HG03196 (cell line): ENCODE results near the gene PVALEF.

Experiments
- ATAC-seq: cut with Tn5 transposase; IDR thresholded peaks from one replicate; pipeline ENCODE4 v1.9.1; 2021; ENCODE audit not compliant: unreplicated experiment

The PVALEF gene

DNA sequence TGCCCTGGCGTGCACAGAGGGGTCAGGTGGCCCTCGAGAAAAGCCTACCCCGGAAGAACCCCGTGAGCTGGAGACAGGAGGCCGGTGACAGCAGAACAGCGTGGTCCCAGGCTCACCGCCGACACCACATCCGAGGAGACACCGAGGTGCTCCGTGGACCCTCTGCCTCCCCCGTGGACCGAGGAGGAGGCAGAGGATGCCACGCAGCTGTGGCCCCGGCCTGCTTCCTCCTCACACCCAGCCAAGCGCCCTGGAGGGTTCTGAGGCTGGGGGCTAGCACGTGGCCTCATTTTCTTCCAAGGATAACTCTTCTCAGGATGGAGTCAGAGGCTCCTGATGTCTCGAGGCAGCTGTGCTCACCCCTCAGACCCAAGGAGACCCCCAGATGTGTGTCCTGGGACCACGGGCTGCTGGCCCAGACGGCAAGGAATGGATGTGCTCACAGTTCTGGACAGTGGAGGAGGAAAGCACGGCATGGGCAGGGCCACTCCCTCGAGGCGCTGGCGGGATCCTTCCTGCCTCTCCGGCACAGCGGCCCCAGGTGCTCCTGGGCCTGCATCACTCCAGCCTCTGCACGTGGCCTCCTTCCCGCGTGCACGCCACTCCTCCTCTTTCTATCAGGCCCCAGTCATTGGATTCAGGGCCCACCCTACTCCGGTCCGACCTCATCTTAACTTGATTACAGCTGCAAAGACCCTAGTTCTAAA lies 4.4 kb upstream of the PVALEF start:
- no peak for ATAC-seq

DNA sequence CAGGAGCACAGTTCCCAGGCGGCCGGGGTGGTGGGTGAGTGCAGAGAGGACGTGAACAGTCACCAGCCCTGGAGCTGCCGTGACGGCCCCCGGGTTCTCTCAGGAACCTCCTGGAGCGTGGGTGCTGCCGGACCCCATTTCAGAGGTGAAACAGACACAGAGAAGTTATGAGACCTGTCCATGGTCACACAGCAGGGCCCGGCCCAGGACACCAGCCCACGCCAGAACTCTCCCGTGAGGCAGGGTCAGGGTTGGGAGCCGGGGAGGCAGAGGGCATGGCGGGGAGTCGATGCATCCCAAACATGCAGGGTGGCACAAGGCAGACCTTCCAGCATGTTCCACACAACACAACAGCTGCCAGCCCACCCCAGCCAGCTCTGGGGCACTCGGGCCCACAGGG lies 3.8 kb upstream of the PVALEF start:
- no peak for ATAC-seq

DNA sequence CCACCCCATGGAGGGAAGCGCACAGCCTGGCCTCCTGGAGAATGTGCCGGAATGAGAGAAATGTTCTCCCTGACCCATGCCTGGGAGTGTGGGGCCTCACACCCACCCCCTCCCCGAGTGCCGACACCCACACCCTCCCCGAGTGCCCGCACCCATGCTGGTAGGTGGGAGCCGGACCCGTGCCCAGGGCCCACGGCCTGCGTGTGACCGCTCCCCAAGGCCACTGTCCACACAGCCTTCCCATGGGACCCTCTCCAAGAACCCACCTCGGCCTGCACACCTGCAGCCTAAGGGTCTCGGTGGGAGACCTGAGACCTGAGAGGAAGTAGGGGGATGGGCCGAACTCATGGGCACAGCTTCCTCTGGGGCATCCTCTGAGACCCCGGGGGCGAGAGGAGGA lies 3.3 kb upstream of the PVALEF start:
- ATAC-seq = no peak

DNA sequence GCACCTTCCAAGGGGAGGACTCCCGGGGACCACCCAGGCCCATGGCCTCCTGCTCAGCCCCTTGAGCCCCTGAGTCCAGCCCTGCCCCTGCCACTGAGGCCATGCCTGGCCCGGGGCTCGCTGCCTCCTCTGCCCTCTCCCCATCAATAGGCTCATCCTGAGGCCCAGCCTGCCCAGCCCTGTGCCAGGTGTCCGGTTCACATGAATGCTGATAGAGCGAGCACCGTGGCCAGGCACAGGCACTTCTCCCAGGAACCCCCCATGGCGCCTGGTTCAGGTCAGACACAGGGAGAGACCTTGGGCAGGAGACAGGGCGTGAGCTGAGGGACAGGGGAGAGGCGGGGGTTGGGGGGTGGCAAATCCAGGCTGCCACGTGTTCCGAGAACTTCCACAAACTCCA lies 2.8 kb upstream of the PVALEF start:
- ATAC-seq = no peak

DNA sequence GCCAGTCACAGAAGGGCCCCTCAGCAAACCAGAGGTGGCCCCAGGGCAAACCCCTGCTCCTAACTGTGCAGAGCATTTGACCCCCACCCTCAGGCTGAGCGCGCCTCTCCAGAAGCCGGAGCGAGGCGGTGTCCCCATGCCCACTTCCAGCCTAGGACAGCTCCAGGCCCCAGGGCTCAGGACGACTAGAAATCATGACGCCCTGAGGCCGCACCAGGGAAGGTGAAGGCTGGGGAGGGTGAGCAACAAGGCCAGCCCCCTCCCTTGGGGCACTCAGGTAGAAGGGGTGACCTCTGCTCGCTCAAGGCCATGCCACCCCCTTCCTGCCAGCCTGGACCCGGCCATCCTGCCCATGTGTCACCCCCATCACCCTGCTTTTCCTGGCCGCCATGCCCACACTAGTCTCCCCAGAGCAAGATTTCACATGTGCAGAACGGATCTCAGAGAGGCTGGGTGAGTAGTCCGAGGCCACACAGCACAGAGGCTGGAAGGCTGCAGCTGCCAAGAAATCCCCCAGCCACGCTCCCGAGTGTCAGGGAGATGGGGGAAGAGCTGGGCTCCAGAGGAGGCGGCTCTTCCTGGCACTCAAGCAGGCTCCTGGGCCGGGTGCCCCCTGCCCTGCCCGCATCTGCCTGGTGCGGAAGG lies 2.1 kb upstream of the PVALEF start:
- ATAC-seq = no peak

DNA sequence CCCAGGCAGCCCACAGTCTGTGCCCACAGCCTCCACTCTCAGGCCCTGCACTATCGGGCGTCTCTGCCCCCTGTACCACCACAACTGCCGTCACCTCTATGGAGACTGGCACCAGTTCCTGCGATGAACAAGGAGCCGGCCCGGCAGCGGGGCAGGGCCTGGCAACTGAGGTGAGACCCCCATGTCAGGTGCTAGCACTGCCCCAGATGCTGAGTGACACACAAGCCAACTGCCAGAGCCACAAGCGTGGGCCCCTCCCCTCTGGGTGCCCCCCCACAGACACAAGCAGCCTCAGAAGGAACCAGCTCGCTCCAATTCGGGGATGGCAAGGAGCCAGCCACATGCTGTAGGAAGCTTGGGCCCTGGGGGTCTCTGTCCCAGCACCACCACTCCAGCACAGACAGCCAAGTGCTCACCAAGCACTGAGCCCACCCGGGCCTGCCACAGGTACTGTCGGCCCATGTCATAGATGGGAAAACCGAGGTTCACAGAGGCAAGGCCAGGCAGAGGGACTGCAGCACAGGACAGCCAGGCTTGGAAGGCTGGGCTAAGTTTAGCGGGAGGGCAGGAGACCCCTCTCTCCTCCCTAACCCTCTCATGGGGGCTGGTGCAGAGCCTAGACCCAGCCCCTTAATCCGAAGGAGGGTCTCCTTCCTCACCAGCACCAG lies 1.5 kb upstream of the PVALEF start:
- no peak for ATAC-seq

DNA sequence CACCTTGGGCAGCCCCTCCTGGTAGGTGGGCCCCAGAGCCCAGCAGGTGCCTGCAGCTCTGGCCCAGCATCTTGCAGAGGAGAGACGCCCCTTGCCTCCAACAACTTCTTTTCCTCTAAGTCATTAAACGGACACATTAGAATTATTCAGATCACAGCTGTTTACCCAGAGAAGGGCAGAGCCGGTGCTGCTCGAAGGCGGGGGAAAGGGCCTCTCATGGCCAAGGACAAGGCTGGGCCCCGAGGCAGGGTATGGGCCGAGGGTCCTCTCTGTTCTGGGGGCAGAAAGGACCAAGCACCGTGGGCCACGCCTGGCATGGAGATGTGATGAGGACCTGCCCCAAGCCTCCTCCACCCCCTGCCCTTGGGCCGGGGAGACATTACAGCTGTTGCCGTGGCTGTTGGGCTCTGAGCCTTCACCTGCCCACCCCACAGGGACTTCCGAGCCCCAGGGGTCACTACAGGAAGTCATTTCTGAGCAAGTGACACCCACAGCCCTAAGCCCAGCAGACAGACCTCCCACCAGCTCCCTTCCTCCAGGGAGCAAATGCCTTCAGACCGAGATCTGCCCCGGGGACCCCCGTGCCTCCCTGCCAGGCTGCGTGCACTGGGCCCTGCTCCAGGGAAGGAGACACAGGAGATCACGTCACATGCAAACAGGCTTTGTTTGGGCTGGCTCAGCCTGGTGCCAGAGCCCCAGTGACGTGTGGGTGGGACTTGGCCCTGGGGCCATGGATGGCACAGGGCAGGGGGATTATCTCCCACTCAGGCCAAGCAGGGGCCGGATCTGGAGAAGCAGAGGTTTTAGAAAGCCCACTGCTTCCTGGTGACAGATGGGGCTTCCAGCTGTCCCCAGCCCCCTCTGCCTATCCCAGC lies 699 bp upstream of the PVALEF start:
- ATAC-seq = no peak

DNA sequence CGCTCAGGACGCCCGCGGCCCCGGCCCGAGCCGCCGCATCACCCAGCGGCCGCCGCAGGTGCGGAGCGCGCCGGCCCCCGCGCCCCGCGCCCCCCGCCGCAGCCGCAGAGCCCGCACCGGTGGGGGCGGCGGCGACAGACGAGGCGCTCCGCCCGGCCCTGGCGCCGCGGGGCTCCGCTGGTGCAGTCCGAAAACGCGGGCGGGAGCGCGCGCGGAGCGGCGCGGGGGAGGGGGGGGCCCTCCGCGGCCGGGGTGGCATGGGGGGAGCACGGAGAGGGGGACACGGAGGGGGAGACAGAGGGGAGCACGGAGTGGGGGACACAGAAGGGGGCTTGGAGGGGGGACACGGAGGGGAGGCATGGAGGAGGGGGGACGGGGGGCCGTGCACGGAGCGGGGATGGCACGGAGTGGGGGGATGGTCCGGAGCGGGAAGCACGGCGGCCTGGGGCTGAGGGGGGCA lies 756 bp downstream of the PVALEF start, which contains the start of gene AATK:
TSS of gene AATK (minus strand) at position 189 of the 460 bp plus-strand sequence. CDS start 229 bp downstream, outside the sequence.
- ATAC-seq = no peak

DNA sequence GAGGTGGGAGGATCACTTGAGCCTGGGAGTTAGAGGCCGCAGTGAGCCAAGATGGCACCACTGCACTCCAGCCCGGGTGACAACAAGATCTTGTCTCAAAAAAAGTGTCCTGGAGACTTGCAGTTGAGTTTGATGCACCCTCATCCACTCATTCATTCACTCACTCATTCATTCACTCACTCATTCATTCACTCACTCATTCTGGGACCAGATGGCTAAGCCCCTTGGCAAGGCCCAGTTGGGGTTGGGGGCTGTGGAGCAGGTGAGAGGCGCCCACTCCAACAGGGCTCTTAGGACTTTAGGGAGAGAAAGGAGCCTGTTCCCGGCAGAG lies 1.9 kb downstream of the PVALEF start:
- ATAC-seq = no peak

DNA sequence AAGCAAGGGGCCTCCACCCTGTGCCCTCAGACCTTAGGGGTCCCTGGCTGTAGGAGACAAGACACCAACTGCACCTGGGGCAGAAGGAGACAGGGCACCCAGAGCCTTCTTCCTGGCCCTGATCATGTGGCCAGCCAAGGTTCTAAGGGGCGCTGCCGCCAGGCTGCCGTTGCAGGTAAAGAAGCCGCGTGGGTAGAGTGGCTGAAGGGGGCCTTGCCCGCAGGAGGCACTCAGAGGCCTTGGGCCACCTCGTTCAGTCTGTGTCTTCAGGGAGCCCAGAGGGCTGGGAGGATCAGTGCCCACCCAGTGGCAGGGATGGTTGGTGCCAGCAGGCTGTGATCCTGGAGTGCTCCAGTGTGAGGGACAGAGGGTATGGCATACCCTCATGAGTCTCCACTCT lies 2.3 kb downstream of the PVALEF start:
- ATAC-seq = no peak

DNA sequence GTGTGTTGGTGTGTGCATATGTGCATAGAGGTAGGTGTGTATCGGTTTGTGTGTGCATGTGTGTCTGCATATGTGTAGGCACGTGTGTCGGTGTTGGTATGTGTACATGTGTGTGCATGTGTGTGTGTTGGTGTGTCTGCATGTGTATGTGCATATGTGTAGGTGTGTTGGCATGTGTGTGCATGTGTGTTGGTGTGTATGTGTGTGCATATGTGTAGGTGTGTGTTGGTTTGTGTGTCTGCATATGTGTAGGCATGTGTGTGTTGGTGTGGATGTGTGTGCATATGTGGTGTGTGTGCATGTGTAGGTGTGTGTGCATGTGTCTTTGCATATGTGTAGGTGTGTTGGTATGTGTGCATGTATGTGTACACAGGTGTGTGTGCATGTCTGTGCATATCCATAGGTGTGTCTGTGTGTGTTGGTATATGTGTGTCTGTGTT lies 4.6 kb downstream of the PVALEF start:
- ATAC-seq = no peak

DNA sequence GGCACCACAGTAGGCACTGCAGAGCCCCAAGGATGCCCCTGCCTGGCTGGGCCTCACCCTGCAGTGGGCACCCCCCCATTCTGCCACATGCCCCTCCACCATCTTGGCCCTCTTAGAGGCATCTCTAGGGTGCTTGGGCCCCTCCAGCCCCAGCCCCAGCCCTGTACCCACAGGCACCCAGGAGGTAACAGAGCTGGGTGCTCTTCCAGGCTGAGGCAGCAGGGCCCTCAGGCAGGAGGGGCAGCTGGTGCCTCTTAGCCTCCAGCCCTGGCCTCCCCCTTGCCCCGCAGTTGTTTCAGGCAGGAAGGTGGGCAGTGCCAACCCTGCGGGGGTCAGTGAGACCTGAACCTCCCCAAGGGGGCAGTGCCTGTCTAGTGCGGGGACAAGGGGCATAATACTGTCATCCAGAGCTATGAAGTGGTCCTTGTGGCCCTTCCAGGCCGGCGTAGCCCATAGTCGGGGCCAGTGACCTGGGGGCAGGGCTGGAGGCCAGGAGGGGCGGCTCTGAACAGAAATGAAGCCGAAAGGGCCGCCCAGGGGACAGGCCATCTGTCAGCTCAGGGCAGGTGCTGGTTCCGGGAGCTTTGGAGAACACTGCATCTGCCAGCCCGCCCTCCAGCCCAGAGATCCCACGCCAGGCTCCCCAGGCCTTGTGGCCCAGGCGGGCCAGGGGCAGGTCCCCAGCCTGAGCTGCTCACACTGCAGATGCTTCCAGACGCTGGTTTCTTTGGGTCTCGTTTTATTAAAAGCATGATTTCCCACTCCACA lies 5.6 kb downstream of the PVALEF start:
- ATAC-seq = no peak

DNA sequence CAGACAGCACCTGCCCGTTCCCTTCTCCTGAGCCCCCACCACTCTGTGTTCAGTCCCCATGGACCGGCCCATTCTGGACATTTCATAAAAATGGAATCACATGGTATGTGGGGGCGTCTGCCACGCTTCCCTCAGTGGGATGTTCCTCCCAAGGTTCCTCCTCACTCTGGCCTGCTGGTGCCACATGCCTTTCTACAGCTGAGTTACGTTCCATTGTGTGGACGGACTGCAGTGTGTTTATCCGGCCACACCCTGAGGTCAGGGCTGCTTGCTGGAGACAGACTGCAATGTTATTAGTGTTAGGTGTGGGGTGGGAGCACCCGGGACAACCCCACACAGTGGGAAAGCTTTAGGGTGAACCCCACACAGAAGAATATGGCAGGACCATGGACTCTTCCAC lies 6.6 kb downstream of the PVALEF start:
- no peak for ATAC-seq

DNA sequence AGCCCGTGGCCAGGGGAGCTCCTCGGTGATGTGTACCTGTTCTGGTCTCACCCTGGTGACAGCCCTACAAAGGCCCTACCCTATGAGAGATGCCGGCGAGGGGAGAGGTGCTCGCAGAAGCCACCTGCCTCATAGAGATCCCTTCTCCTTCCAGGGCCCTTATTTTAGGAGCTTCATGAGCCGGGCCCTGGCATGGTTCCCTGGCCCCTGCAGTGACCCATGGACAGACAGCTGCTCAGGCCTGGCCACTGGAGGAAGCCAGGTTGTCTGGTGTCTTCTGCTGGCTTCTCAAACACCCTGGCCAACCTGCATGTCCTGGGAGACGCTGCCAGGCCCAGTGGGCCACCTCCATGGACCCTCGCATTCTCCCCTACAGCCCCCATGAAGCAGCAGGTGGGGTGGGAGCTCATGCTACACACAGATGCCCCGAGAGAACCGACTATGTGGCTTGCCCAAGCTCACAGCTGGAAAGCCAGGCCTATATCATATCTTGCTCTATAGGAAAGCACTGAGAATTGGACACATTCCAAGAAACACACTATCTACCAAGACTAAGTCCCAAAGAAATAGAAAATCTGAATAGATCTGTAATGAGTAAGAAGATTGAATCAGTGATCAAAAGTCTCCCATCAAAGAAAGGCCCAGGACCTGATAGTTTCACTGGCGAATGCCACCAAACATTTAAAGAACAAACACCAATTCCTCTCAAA lies 7.9 kb downstream of the PVALEF start:
- ATAC-seq = no peak

DNA sequence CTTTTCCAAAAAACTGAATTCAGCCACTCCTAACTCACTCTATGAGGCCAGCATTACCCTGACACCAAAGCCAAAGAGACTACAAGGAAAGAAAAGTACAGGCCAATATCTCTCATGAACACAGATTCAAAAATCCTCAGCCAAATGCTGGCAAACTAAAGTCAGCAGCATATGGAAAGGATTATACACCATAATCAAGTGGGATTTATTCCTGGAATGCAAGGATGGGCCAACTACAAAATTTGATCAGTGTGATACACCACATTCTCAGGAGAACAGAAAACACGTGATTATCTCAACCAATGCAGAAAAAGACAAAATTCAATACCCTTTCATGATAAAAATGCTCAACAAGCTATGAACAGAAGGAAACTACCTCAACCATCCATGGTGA lies 8.5 kb downstream of the PVALEF start:
- ATAC-seq = no peak

DNA sequence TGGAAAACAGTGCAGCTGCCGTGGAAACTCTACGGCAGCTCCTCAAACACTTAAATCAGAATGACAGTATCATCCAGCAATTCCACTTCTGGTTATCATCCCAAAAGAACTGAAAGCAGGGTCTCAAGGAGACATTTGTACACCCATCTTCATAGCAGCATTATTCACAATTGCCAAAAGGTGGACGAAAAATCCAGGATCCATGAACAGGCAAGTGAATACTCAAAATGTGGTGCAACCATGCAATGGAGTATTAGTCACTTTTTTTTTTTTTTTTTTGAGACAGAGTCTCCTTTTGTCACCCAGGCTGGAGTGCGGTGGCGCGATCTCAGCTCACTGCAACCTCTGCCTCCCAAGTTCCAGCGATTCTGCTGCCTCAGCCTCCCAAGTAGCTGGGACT lies 11.4 kb downstream of the PVALEF start:
- no peak for ATAC-seq

DNA sequence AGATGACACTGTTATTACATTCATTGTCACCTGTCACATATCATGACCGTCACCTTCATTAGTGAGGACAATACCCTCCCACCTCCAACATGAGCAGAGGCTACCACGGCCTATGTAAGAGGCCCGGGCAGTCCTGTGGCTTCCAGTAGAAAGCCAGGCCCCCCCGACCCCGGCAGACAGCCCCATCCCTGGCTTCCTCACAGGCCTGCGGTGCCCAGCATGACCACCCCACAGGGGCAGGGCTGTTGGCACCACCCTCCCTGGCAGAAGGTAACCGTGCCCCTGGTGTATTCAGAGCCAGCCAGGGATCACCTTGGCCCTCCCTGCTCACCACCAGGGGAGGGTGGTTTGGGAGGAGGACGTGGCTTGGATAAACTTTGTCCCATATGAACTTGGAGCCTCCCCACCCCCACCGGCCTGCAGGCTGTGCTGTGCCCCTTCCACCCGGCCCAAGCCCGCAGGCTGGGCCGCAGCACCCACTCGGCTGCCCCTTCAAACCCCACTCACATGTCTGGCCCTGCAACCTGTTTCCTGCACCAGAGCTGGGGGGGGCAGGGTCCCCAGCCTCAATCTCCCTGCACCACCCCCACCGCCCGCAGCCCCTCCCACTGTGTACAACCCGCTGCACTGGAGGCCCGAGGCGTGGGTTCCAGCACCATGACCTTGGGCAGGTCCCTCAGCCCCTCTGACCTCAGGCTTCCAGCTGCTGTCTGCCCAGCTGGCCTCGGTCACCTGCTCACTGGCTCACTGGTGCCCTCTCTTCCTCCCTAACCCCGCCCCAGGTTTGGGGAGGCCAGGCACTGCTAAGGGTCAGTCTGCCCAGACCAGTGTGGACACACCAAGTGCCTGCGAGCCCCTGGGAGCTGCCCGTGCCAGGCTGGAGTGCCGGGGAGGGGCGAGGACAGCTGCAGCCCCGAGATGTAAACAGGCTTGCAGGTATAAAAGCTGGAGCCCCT lies 13.1 kb downstream of the PVALEF start:
- ATAC-seq = no peak

DNA sequence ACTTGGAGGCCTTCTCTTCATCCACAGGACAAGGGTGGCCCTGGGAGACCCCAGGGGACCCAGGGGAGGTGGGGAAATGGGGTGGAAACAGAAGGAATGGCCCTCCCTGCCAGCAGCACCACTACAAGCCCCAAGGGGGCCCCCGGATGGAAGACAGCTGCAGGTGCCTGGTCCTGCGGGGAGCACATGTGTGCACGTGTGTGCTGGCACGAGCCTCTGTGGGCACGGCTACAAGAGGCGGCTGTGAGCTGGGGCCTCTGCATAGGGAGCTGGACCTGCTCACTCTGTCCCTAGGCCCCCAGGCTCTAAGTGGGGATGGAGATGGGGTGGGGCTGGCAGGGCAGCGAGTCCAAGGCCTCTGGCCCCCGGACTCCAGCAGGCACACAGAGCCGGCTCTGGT lies 13.9 kb downstream of the PVALEF start:
- ATAC-seq = no peak

DNA sequence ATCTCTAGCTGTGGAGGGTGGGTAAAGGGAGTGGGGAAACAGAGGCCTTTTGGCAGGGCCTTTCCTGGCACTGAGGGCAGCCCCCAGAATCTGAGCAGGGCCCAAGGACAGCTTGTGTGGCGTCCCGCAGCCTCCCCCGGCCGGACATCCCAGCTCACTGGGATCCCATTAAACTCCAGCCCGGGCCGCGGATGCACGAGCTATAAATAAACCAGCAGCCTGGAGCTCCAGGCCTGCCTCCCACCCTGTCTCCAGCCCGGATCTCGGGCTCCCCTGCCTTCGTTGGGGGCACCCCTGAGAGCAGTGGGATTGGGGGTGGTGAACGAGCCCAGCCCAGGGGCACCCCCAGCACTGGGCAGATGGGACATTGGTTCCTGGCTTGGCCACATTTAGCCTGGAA lies 14.6 kb downstream of the PVALEF start:
- ATAC-seq = no peak
